Hypothalamus (tissue), 51 donors: ENCODE data around the gene KLK13.

Source experiments
- DNase-seq, 51 donors: peaks; one replicate each; lab custom pipeline; 2025; lab: John Stamatoyannopoulos, UW

The KLK13 gene

GRCh38 chr19:51064534-51065220 is at the start of gene KLK13:
Gene KLK13, minus strand, starts transcription at chr19:51065092. Its CDS starts 25 bp downstream, at chr19:51065067.
- DNase-seq = no peak

GRCh38 chr19:51114087-51114729 is 49.3 kb upstream of the KLK13 start:
- no peak for DNase-seq

DNA sequence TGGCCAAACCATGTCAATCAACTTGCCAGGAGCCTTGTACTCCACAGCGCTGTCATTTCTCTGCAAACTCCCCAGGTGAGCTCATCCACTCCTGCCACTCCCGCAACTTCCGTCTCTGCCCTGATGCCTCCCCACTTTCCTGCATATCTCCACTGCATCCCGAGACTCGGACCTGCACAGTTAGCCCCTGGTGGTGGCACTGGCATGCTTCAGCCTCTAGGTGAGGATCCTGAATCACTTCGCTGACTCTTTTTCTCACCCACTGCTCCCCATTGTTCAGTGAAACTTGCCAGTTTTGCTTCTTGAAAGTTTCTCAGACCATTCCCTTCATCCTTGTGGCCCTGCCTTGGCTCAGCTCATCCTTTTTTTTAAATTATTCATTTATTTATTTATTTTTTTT is 46.7 kb upstream of the KLK13 start:
- DNase-seq = no peak

DNA sequence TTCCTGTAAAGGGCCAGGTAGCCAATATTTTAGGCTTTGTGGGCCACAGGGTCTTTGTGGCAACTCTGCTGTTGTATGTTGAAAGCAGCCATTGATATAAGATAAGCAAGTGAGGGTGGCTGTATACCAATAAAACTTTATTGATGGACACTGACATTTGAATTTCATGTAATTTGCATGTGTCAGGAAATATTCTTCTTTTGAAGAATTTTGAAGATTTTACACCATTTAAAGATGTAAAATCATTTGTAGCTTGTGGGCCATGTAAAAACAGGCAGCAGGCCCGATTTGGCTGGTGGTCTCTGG is 45.7 kb upstream of the KLK13 start:
- DNase-seq = no peak

DNA sequence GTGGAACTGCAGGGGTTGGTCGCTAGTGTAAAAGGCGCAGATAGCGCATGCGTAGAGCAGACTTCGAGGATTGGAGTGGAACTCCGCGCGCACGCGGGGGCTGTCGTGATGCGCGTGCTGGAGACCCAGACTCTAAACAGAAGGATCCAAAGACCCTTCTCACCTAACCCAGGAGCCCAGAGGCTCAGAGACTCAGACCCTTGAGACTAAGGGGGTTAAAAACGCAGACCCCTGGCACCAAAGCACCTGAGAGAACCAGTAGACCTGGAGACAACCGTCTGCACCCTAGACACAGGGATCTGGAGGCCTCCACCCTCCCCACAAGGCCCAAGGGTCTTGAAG is 43.9 kb upstream of the KLK13 start:
- peak in 13 of 51 donors; percentile 71 to 93 (median 80) for DNase-seq

DNA sequence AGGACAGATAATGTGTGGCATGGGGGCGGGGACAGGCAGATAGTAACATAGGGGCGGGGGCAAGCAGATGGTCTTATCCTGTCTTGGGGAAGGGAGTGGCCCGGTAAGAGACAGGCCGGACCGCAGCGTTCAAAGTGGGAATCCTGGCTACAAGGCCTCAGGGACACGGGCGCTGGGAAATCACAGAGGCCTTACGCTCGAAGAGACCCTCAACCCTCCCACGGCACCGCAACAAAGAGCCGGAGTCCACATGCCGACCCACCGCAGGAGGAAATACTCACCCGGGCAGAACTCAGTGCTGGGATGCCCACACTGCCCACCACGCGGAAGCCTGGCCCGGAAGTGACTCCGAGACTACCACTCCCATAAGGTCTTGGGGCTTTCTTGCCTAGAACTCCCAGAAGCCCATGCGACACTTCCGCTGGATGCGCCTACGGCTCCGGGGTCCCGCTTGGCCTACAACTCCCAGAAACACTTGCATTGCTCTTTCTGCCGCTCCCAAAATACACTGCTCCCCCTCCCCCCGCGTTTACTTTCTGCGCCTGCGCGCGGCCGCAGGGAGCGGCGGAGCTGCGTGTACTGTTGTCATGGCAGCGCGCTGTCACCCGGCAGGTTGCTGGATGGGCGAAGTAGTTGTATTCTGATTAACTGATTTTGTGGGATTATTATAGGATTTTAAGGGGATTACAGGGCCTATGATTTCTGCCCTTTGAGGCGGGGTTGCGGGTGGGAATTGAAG is 43.3 kb upstream of the KLK13 start, which contains the start of gene CTU1:
Gene CTU1 (minus strand): TSS at position 344 of the 739 bp plus-strand sequence. CDS start 3,840 bp downstream, outside the sequence.
- peak; percentile 82 to 99 (median 98) for DNase-seq

- peak in 4 of 51 donors; percentile 21 to 46 (median 34) for DNase-seq
Measured at GRCh38 chr19:51107406-51108065, 42.6 kb upstream of the KLK13 start.

DNA sequence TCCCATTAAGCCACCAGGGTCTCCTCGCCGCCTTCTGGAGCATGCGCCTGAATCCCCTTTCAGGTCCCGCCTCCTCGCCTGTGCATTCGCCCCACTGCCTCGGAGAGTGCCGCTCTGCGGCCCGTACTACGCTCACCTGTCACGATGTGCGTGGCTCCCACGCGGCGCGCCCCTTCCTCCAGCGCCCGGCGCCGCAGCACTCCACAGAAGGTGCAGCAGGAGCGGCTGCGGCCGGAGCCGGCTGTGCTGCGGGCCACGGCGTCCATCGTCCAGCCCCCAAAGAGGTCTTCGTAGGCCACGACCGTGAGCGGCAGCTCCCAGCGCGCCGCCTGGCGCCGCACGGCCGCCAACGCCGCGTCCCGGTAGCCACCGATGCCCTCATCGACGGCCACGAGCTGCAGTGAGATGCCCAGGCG is 39.0 kb upstream of the KLK13 start:
- no peak for DNase-seq

DNA sequence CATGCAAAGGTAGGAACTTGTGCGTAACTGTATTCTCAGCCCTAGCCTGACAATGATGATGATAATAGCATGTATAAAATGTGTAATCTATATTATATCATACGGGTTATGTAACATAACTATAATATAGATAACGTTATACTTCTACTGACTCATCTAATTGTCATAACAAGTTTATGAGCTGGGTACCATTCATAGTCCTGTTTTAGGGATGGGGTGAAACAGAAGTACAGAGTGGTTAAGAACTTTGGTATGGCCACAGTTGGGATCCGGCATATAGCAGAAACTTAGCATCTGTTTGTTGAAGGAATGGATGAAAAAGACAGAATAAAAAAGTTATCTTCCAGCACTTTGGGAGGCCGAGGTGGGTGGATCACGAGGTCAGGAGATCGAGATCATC is 38.1 kb upstream of the KLK13 start:
- no peak for DNase-seq

GRCh38 chr19:51101171-51101865 is 36.4 kb upstream of the KLK13 start:
- DNase-seq = no peak

DNA sequence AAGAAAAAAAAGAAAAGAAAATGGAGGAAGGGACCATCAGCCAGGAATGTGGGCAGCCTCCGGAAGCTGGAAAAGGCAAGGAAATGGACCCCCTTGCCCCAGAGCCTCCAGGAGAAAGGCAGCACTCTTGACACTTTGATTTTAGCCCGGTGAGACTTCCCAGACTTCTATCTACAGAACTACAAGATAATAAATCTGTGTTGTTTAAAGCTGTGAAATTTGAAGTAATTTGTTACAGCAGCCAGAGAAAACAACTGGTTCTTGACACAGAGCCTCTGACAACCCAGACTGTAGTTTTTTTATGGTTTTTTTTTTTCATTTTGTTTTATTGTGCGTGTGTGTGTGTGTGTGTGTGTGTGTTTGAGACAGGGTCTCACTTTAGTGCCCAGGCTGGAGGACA is 35.7 kb upstream of the KLK13 start:
- DNase-seq = no peak

GRCh38 chr19:51099047-51099382 is 34.1 kb upstream of the KLK13 start:
- no peak for DNase-seq

DNA sequence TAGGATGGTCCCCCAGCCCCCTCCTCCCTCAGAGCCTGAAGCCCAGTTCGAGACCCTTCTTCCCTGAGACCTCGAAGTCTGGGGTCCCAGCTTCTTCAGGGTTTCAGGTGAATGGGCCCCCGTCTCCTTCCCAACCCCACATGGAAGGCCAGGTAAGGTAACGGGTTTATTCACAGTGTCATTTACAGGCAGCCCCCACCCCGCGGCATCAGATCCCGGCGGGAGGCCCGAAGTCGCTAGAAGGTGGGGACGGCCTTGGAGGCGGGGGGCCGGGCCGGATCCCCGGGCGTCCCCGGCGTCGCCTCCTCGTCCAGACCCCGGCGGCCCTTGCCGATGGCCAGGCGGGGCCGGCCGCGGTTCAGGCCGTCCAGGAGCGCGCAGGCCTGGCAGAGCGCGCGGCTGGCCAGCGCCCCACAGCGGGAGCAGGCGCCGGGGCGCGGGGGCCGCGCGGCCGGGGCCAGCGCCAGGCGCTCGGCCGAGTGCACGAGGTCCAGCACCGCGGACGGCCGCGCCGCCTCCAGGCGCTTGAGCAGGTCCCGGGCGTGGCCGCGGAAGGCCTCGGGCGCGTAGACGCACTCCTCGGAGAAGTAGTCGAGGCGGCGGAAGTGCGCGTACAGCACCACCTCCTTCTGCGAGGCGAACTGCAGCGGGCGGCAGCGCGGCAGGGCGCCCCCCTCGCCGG is 33.6 kb upstream of the KLK13 start:
- no peak for DNase-seq

GRCh38 chr19:51097796-51098195 is 32.9 kb upstream of the KLK13 start:
- no peak for DNase-seq

- DNase-seq = peak in 36 of 51 donors; percentile 3 to 70 (median 21)
Measured at GRCh38 chr19:51097166-51097738, 32.4 kb upstream of the KLK13 start.

DNA sequence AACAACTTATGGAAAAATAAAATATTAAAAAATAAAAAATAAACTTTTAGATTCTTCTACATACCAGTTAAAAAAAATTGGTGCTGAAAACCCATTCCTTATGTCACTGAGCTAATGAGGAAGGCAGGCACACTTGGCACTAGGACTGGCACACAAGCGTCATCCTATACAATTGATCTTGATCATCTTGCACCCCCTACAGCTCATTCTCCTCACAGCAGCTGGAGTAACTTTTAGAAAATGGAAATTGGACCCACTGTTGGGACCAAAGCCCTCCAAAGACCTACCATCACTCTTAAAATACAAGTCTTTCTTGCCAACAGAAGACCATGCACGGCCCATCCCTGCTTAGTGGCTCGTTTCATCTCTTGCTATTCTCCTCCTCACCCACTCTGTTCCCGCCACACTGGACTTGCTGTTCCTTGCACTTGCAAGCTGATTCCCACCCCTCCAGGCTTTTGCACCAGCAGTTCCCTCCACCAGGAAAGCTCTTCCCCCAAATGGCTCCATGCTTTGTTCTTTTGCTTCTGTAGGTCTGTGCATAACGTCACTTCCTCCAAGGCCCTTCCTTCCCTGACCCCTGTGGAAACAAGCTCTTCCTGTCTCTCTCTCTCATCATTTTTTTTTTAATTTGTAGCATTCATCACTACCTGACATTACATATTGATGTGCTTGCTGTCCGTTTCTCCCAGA is 31.7 kb upstream of the KLK13 start:
- DNase-seq = no peak

DNA sequence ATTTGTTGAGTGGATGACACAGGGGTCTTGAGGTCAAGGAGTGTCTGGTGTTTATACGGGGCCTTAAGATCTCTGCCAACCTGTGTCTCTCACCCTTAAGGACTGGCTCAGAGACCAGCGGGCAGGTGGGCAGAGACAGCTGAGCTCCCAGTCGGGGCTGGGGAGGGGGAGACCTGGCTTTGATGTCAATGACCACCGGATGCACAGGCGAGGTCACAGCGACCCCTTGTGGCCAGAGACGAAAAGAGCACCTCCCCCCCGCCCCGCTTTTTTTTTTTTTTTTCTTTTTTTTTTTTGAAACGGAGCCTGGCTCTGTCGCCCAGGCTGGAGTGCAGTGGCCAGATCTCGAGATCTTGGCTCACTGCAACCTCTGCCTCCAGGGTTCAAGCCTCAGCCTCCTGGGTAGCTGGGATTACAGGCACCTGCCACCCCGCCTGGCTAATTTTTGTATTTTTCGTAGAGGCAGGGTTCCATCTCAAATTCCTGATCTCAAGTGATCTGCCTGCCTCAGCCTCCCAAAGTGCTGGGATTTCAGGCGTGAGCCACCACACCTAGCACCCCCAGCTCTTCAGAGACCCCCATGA is 29.9 kb upstream of the KLK13 start:
- peak in 8 of 51 donors; percentile 2 to 29 (median 6) for DNase-seq

GRCh38 chr19:51093510-51094345 is 28.8 kb upstream of the KLK13 start:
- DNase-seq = no peak
